EH (cell line): ENCODE data around the gene SH2B2.
"Not testable (repeated sequence)": the region's sequence is repeated elsewhere in the genome, so short reads cannot be mapped to it uniquely, and the experiment has no call there.

Experiments
- DNase-seq: peaks from one replicate; pipeline ENCODE4 v3.0.0-alpha.2; 2015; ENCODE audit warnings: low read depth

Gene SH2B2

DNA sequence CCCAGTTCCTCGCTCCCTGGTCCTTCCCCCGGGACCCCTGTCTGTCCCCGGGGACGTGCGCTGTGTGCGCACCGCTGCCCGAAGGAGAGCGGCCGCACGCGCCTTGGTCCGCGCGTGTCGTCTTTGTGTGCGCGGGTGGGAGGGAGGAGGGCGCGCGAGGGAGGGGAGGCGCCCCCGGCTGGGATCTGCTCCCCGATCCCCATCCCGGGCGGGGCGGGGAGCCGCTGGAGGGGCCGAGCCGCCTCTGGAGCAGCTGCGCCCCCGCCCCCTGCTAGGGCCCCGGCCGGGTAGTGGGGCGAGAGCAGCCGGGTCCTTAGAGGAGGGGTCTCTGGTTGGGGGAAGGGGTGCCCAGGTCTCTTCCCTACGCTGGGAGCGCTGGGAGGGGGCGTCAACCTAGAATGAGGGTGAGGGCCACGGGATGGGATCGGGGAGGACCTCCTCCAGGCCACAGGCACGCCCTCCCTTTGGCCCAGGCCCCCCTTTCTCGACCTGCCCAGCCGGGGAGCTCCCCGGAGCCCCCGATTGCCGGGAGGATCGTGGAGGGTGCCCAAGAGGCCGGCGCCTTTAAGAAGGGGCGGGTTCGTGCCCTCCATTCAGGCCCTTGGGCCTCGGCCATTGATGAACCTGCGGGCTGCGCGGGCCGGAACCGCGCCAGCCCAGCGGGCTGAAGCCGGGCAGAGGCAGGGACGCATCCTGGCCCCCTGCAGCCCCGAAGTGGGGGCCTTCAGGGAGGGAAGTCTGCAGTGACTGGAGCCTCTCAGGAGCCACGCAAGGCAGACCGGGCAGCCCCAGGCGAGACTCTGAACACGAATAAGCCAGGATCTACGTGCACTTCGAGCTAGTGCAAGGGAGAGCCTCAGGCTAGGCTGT is 678 bp downstream of the SH2B2 start:
- peak; percentile 35 for DNase-seq

- no peak for DNase-seq
Observed at GRCh38 chr7:102287981-102288278, 1.3 kb downstream of the SH2B2 start.

DNA sequence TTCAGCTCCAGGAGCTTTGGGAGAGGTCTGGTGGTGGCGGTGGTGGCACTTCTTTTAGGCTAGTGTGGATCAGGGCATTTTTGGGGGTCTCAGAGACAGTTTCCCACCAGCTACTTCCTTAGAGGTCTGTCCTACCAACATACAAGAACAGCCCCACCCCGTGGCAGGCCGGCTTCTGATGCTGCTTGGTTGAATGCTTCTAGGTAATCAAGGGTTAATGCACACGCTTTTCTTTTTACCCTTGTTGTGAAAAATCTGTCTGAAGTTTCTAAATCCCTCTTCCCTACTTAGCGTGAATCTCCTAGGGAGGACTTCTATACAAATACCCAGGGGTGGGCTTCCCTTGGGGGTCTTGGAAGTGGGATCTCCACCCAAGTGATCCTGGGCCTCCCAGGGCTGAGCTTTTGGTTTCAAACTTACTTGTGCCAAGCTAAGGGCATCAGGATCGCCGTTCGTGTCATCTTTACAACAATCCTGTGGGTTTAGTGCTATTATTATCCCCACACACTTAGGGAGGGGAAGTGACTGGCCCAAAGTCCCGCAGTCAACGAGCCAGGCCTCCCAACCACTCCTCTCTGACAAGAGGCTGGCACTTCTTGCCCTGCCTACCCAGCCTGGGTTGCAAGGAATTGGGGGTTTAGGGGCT is 1.7 kb downstream of the SH2B2 start:
- peak; percentile 31 for DNase-seq

DNA sequence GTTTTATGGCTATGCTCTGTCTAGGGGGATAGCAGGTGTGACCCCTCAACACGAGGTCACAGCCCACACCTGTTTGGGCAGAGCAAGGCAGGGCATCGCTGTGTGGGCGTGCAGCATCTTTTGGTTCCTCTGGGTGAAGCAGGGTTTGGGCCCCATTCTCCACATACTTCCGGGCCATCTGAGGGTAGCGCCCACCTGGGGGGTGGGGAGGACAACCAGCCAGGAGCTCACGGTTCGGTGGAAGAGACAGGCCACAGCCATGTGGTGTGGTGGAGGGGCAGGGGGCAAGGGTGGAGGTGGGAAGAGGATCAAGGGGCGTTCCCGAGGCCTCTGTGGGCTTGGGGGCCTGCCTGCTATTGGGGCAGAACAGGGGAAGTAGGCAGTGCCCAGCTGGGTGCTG is 2.4 kb downstream of the SH2B2 start:
- no peak for DNase-seq

- DNase-seq = no peak
Observed at GRCh38 chr7:102291056-102291915, 4.6 kb downstream of the SH2B2 start.

DNA sequence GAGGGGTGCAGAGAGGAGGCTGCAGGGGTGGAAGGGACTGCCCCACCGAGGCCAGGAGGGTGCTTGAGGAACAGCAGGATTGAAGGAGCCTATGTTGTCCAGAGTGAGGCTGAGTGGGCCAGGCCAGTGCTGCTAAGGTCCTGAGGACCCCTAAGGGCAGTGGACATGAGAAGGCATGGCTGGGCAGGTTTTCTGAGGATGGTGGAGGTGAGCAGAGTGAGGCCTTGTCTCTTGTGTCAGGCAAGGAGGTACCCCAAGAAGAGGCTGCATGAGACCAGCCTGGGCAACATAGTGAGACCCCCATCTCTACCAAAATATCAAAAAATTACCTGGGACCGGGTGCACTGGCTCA is 5.2 kb downstream of the SH2B2 start:
- no peak for DNase-seq

DNA sequence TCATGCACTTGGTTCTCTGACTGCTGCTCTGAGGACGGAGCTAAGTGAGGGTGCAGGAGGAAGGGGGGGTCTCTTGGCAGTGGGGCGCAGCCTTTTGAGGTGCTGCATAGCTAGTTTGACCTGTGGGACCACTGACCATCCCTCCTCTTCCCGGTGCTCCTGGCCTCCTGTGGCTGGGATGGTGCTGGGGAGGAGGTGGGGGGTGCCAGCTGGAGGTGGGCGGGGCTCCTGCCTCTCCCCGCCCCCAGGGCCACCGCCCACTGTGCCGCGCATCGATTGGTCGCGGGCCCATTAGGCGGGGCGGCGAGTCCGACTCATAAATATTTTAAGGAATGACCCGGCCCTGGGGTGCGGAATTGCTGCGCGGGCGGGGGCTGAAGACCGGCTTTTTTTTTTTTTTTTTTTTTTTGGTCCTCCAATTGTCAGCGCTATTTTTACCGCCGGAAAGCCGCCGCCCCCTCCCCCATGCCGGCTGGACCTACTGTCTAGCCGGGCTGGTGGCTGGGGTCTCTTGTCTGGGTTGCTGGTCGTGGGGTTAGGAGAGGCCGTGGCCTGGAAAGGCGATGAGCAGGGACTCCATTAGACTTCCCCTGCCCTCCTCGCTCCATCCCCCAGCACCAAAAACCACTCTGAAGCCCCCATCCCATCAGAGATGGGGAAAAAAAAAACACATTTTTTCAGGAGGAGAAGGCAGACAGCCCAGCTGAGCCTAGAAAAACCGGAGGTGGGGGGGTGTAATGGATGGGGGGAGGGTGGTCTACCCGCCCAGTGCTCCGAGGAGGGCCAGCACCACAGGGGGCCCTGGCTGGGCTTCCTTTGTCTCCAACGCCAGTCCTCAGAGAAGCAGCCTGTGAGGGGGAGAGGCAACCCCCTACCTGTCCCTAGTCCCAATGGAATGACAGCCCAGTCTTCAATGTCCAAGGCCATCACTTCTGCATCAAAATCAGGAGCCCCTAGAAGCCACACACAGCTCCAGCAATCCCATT is 6.4 kb downstream of the SH2B2 start:
- no peak for DNase-seq

- no peak for DNase-seq
Observed at GRCh38 chr7:102294589-102294988, 7.9 kb downstream of the SH2B2 start.

GRCh38 chr7:102295346-102296178 is 8.9 kb downstream of the SH2B2 start:
- no peak for DNase-seq

DNA sequence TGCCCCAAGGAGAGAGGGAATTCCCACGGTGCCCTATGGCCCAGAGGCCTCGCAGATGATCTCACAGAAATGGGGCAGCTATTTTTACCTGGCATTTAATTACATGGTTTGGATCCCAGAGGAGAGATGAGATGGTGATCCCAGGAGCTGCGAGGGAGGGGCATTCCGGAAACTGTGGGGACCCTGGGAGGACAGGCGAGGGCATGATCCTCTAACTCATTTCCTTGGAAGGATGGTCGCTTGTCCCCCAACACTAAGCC is 9.4 kb downstream of the SH2B2 start:
- DNase-seq = no peak

- DNase-seq = no peak
Observed at GRCh38 chr7:102296514-102296913, 9.8 kb downstream of the SH2B2 start.

DNA sequence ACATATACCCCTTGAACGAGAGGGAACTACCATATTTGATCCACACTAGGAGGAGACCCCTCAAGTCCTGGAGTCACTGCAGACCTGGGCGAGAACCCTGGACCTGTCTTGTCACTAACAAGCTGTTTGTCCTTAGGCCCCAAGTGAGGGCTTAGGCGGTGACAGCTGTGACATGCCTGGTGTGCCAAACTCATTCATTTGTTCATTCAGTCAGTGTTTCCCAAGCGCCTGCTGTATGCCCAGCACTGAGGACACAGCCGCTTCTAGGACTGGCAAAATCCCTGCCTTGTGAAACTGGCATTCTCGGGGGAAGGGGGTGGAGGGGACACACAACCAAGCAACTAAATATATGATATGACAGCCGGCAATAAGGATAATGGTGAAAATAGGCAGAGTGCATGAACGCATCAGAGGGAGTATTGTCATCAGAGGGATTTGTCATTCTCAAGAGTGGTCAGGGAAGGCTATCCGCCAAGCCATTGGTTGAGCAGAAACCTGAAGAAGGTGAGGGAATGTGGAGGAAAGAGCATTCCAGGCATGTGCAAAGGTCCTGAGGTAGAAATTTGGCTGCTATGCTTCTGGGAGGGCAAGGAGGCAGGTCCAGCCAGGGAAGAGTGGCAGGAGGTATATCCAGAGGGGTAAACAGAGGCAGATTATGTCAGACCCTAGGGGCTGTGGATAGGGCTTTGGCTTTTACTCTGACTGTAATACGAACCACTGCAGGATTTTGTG is 11.0 kb downstream of the SH2B2 start:
- no peak for DNase-seq

DNA sequence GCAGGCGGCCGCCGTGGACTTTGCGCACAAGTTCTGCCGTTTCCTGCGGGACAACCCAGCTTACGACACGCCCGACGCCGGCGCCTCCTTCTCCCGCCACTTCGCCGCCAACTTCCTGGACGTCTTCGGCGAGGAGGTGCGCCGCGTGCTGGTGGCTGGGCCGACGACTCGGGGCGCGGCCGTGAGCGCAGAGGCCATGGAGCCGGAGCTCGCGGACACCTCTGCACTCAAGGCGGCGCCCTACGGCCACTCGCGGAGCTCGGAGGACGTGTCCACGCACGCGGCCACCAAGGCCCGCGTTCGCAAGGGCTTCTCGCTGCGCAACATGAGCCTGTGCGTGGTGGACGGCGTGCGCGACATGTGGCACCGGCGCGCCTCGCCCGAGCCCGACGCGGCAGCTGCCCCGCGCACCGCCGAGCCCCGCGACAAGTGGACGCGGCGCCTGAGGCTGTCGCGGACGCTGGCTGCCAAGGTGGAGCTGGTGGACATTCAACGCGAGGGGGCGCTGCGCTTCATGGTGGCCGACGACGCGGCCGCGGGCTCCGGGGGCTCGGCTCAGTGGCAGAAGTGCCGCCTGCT is 14.1 kb downstream of the SH2B2 start:
- DNase-seq = no peak

DNA sequence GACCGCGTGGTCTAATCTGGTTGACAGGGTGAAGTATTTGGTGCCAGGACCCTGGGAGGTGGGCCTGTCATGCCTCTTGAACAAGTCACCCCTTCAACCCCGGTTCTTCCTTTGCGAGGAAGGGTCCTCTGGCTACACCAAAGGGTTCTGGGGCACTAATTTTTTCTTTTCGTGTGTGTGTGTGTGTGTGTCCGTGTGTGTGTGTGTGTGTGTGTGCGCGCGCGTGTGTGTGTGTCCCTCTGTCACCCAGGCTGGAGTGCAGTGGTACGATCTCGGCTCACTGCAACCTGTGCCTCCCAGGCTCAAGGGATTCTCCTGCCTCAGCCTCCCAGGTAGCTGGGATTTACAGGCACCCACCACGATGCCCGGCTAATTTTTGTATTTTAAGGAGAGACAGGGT is 14.7 kb downstream of the SH2B2 start:
- not testable (repeated sequence) for DNase-seq

- DNase-seq = no peak
Observed at GRCh38 chr7:102302025-102302424, 15.4 kb downstream of the SH2B2 start.

GRCh38 chr7:102303669-102304422 is 17.2 kb downstream of the SH2B2 start:
- DNase-seq = no peak

- DNase-seq = no peak
Observed at GRCh38 chr7:102304668-102305067, 18.0 kb downstream of the SH2B2 start.

DNA sequence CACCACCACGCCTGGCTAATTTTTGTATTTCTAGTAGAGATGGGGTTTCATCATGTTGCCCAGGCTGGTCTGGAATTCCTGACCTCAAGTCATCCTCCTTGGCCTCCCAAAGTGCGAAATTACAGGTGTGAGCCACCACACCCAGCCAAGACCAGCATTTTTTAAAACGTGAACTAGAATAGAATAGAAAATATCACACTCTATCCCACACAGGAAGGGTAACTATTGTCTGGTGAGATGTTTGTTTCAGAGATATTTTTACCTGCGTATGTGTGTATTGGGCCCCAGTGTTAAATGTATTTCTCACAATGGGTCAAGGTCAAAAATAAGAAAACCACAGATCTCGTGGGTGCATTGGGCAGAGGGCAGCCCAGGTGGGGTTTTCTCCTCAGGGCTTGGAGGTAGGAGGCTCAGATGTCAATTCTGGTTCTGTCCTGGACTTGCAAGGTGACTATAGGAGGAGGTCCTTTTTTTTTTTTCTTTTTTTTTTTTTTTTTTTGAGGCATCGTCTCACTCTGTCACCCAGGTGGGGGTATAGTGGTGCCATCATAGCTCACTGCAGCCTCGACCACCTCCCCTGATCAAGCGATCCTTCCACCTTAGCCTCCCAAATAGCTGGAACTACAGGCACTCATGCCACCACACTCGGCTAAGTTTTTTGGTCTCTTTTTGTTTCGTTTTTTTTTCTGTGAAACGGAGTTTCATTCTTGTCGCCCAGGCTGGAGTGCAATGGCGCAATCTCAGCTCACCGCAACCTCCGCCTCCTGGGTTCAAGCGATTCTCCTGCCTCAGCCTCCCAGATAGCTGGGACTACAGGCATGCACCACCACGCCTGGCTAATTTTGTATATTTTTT is 19.0 kb downstream of the SH2B2 start:
- no peak for DNase-seq
